Peyer's patch (tissue), 4 donors: ENCODE measurements around the gene IRF2.
A peak's percentile ranks its signal among the peaks of the same experiment; 100 is the strongest.

Experiments
- CTCF ChIP-seq, 6 experiments: fragments of 450-650 bp in 4 of 6; fragments of 200-600 bp in 2 of 6; sonication (generic) in 1 of 6; IDR thresholded peaks; one replicate each; pipeline ENCODE4 v1.5.1; 2017 to 2019; ENCODE audit warnings: antibody characterized with exemption in 6 of 6, mild to moderate bottlenecking in 3 of 6, moderate library complexity in 1 of 6
- POLR2A ChIP-seq, 2 donors: fragments of 450-650 bp; IDR thresholded peaks; one replicate each; pipeline ENCODE4 v1.5.1; 2017; ENCODE audit warnings: antibody characterized with exemption in 2 of 2, mild to moderate bottlenecking in 2 of 2, moderate library complexity in 2 of 2

DNA sequence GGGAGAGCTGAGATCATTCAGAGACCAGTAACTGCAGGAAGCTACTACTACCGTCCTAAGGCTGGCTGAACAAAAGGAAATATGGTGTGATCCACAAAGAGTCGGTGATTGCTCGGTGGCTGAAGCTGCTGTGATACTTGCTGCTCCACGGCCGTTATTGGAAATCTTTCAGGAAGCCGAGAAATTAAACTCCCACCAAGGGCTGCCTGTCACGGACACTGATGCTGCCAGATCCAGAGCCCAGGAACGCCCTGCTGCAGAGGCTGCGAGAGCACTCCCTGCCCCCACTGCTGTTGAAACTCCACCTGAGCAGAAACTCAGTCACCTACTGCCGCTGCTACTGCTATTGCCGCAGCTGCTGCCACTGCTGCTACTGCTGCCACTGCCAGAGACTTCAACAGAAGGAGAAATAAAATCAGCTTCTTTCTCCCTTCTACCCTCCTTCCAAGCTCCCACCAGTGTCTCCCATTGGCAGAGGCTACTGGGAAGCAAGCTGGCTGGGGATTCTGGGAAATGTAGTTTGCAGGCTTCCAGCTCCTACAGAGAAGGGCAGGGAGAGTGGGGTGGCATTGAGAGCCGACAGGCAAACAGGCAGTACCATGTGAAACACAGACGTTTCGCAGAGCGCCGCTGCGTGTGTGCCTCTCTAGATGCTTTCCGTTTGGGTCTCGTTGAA lies 130.7 kb downstream of the IRF2 start:
- TF ChIP-seq CTCF (IDR thresholded peaks at IDR 0.05): no peak
- TF ChIP-seq POLR2A (IDR thresholded peaks at IDR 0.05): peak; percentile 52 to 70
